GM19035 (cell line): ENCODE data around the gene CORO7.

ENCODE experiments used
- ATAC-seq: cut with Tn5 transposase; IDR thresholded peaks from one replicate; pipeline ENCODE4 v1.9.1; 2021; ENCODE audit not compliant: unreplicated experiment

Gene CORO7

GRCh38 chr16:4324492-4325252 lies 91.7 kb downstream of the CORO7 start:
- no peak for ATAC-seq

GRCh38 chr16:4323845-4324488 lies 92.4 kb downstream of the CORO7 start:
- no peak for ATAC-seq

- ATAC-seq: no peak
These were observed 93.1 kb downstream of the CORO7 start for GRCh38 chr16:4323071-4323844.

GRCh38 chr16:4322121-4323052 lies 94.0 kb downstream of the CORO7 start:
- no peak for ATAC-seq

GRCh38 chr16:4321286-4322120 lies 94.9 kb downstream of the CORO7 start:
- no peak for ATAC-seq

- ATAC-seq: no peak
These were observed 95.7 kb downstream of the CORO7 start for GRCh38 chr16:4320571-4321137.

GRCh38 chr16:4319454-4320421 lies 96.7 kb downstream of the CORO7 start:
- peak; percentile 46 for ATAC-seq

GRCh38 chr16:4318967-4319366 lies 97.4 kb downstream of the CORO7 start:
- ATAC-seq: no peak

GRCh38 chr16:4318451-4318910 lies 97.9 kb downstream of the CORO7 start:
- ATAC-seq: no peak

GRCh38 chr16:4317532-4318450 lies 98.6 kb downstream of the CORO7 start:
- no peak for ATAC-seq

- no peak for ATAC-seq
These were observed 99.4 kb downstream of the CORO7 start for GRCh38 chr16:4316864-4317531.

- ATAC-seq: no peak
These were observed 100.1 kb downstream of the CORO7 start for GRCh38 chr16:4316108-4316863.

GRCh38 chr16:4315186-4316107 lies 100.9 kb downstream of the CORO7 start, which contains the start of gene GLIS2:
TSS of gene GLIS2 (plus strand) at chr16:4316067. CDS start at chr16:4332281, 16,214 bp downstream.
- ATAC-seq: no peak

- ATAC-seq: no peak
These were observed 101.7 kb downstream of the CORO7 start for GRCh38 chr16:4314532-4315185.
